Measurements from ENCODE around the gene PARP12. TPM values are rescaled to one million over a fixed set of nuclear protein-coding genes. Genes with fewer than 3 reads are reported as not detected.

The PARP12 gene
- total RNA-seq, 1 donor from 2014 or later, result 54.6 TPM

DNA sequence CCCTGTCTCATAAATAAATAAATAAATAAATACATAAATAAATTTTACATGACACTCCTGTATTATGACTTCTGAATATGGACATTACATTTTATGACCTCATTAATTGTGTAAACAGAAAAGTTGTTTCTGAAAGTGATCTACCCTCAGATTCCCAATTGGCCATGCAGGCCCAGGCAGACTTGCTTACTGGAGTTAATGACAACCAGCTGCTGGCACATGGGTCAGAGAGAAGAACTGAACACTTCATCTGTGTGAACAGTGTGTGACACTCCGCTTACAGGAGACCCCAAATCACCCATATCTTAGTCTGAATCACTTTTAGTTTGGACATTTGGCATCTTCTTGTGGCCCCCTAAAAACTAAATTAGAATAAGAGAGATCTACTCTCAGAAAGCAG, 31.4 kb downstream of the PARP12 start:
- TF ChIP-seq, protein P1, sequence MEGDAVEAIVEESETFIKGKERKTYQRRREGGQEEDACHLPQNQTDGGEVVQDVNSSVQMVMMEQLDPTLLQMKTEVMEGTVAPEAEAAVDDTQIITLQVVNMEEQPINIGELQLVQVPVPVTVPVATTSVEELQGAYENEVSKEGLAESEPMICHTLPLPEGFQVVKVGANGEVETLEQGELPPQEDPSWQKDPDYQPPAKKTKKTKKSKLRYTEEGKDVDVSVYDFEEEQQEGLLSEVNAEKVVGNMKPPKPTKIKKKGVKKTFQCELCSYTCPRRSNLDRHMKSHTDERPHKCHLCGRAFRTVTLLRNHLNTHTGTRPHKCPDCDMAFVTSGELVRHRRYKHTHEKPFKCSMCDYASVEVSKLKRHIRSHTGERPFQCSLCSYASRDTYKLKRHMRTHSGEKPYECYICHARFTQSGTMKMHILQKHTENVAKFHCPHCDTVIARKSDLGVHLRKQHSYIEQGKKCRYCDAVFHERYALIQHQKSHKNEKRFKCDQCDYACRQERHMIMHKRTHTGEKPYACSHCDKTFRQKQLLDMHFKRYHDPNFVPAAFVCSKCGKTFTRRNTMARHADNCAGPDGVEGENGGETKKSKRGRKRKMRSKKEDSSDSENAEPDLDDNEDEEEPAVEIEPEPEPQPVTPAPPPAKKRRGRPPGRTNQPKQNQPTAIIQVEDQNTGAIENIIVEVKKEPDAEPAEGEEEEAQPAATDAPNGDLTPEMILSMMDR (IDR thresholded peaks at IDR 0.05), result no peak
- Histone ChIP-seq H3K27me3 (no peaks in the 10 kb centered on the region), H3K4me1 (no peaks in the 10 kb centered on the region), H3K4me3 (no peak overlapping the region), H3K9me3 (no peaks in the 10 kb centered on the region), H3K36me3 (peaks cover 17 to 25% of the 10 kb centered on the region in 2 donors), H3K27ac (no peak overlapping the region)
- intact Hi-C loops (cut with DNase I), result no loop called here
- DNase-seq (ENCODE audit: low spot score in 2 of 2), result no peak

DNA sequence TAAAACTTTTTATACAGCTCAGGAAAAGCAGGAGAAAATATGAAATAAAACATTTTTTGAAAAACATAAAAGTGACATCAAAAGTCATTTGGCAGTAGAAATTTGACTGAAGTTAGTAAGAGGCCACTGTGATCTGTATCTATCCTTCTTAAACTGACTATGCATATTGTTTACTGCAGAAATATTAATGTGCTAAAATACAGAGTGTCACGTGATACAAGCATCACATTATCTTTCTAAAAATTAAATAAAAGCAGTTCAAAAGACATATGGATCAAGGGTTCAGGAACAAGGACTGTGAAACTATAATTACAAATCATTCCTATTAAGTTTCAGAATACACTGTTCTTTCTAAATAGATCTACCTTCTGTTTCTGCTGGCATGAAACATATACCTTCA, 33.7 kb downstream of the PARP12 start:
- H3K27ac ChIP-seq, result no peak overlapping the region
- intact Hi-C loops (cut with DNase I), result no loop called here
- no peaks in the 10 kb centered on the region for H3K9me3 ChIP-seq
- peaks cover 25 to 40% of the 10 kb centered on the region in 2 donors for H3K36me3 ChIP-seq
- no peaks in the 10 kb centered on the region for H3K4me1 ChIP-seq
- no peak overlapping the region for H3K4me3 ChIP-seq
- no peak for DNase-seq (ENCODE audit: low spot score in 2 of 2)
- TF ChIP-seq, protein P1 (IDR thresholded peaks at IDR 0.05), result no peak
- H3K27me3 ChIP-seq, result no peaks in the 10 kb centered on the region

DNA sequence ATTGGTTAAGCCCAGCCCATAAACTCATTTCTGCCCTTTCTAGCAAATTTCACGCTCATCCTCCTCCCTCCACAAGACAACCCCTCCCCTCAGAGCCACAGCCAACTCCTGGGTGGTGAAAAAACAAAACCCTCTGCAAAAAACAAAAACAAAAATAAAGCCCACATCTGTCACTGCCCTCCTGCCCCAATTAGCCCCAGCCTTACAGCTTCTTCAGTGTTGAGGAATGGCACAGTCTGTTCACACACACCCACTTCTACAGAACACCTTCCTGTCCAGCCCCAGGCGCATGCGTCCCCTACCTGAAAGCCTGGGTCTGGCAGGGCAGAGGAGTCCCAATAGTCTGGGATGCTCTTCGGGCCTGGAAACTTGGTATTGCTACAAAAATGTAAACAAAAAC, 34.4 kb downstream of the PARP12 start:
- no peaks in the 10 kb centered on the region for H3K4me1 ChIP-seq
- H3K9me3 ChIP-seq, result no peaks in the 10 kb centered on the region
- TF ChIP-seq, protein P1 (IDR thresholded peaks at IDR 0.05), result no peak
- no peak for DNase-seq (ENCODE audit: low spot score in 2 of 2)
- H3K27ac ChIP-seq, result no peak overlapping the region
- intact Hi-C loops (cut with DNase I), result no loop called here
- H3K36me3 ChIP-seq, result peaks cover 30 to 43% of the 10 kb centered on the region in 2 donors
- H3K27me3 ChIP-seq, result no peaks in the 10 kb centered on the region
- H3K4me3 ChIP-seq, result no peak overlapping the region

DNA sequence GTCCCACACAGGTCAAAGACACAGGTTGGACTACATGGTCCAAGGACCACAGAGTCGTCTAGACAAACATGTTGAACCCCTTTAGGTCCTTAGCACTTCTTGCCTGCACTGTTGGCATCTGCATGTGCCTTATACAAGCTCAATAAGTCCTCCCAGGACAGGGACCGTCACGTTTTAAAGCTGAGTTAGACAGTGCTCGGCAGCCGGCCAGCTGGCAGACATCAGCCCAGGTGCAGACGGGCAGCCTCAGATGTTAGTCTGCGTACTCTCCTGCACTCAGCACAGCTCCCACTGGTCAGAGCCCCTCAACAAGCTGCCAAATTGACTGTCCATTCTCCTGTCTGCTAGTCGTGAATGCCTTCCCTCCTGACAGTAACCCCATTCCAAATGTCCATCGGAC, 34.9 kb downstream of the PARP12 start:
- H3K4me3 ChIP-seq, result no peak overlapping the region
- TF ChIP-seq, protein P1 (IDR thresholded peaks at IDR 0.05), result no peak
- no peaks in the 10 kb centered on the region for H3K4me1 ChIP-seq
- H3K9me3 ChIP-seq, result no peaks in the 10 kb centered on the region
- intact Hi-C loops (cut with DNase I), result no loop called here
- no peaks in the 10 kb centered on the region for H3K27me3 ChIP-seq
- H3K27ac ChIP-seq, result no peak overlapping the region
- no peak for DNase-seq (ENCODE audit: low spot score in 2 of 2)
- H3K36me3 ChIP-seq, result peaks cover 30 to 41% of the 10 kb centered on the region in 2 donors

DNA sequence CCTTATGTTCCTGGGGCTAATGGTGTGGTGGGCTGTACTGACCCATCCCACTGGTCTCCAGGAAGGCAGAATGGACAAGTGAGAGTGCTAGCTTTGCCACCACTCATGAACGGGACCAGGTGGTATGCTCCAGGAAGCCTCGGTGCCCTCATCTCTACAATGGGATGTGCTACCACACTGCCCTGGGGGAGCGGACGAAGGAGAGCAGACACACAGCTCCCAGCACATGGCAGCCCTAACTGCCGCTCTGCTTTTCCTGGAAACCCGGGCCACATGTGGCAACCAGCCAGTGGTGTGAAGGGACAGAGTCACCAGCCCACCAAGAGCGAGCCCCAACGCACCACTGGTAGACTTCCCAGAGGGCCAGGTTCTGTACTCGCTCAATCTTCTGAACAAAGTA, 35.8 kb downstream of the PARP12 start:
- Histone ChIP-seq H3K36me3 (peaks cover 30 to 41% of the 10 kb centered on the region in 2 donors), H3K4me3 (no peak overlapping the region), H3K4me1 (peaks cover 3 to 4% of the 10 kb centered on the region in 2 donors), H3K9me3 (no peaks in the 10 kb centered on the region), H3K27me3 (no peaks in the 10 kb centered on the region), H3K27ac (no peak overlapping the region)
- DNase-seq (ENCODE audit: low spot score in 2 of 2), result no peak
- TF ChIP-seq, protein P1 (IDR thresholded peaks at IDR 0.05), result no peak
- intact Hi-C loops (cut with DNase I), result no loop called here

DNA sequence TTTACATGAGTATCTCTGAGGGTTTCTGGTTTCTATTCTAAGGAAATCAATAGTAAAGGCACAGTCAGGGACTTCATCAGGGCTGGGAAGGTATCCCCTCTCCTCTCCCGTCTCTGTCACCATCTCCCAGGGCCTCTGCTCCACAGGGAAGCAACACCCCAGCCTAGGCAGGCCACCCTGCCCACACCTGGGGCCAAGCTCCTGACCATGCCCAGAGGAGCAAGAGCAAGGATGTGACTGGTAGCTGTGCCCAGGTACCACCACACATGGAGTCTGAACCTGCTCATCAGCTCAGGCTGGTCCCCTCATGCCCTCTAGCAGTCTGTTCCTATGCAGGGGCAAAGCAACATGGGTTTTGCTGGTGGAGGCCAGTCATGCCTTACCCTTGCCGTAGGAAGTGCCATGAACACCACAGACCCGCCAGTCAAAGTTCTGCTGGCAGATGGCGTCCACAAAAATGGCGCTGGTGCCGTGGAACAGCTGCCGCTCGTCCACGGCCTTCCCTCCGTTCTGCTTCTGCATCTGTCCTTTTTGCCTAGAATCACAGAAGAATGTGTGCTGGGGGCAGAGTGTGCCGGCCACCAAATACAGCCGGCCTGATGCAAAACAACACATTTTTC, 36.8 kb downstream of the PARP12 start:
- no peak overlapping the region for H3K27ac ChIP-seq
- no peak overlapping the region for H3K4me3 ChIP-seq
- H3K36me3 ChIP-seq, result peaks cover 30 to 41% of the 10 kb centered on the region in 2 donors
- intact Hi-C loops (cut with DNase I), result no loop called here
- no peaks in the 10 kb centered on the region for H3K27me3 ChIP-seq
- peaks cover 3 to 4% of the 10 kb centered on the region in 2 donors for H3K4me1 ChIP-seq
- no peak for DNase-seq (ENCODE audit: low spot score in 2 of 2)
- no peaks in the 10 kb centered on the region for H3K9me3 ChIP-seq
- TF ChIP-seq, protein P1 (IDR thresholded peaks at IDR 0.05), result no peak
